GM18861 (cell line): ENCODE data around the gene XPNPEP1.
"Not testable (repeated sequence)": the region's sequence is repeated elsewhere in the genome, so short reads cannot be mapped to it uniquely, and the experiment has no call there.

Experiments
- ATAC-seq: cut with Tn5 transposase; IDR thresholded peaks from one replicate; pipeline ENCODE4 v1.9.1; 2021; ENCODE audit not compliant: unreplicated experiment

XPNPEP1 gene

DNA sequence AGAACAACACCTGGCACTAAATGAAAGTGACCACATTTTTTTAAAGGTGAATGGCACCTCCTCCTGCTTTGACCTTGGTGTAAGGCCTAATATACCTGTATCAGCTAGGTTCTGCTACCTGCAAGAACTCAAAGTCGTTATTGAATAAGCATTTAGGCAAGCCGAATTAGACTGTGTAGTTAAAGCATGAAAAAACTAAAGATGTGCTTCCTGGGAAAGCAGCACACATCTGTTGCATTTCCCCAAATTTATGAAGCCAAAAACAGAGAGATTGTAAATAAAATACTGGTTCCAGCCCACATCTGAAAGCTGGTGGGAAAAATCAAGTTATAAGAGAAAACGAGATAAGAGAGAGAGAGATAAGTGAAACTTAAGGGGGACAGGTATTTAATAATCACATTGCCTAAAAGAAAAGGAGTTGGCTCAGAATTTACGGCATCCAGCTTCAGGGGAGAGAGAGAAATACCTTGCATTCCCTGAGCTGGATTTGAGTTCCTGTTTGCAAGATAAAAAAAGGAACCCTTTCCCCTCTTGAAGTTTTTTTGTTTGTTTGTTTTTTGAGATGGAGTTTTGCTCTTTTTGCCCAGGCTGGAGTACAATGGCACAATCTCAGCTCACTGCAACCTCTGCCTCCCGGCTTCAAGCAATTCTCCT, 1.8 kb upstream of the XPNPEP1 start:
- ATAC-seq: no peak

DNA sequence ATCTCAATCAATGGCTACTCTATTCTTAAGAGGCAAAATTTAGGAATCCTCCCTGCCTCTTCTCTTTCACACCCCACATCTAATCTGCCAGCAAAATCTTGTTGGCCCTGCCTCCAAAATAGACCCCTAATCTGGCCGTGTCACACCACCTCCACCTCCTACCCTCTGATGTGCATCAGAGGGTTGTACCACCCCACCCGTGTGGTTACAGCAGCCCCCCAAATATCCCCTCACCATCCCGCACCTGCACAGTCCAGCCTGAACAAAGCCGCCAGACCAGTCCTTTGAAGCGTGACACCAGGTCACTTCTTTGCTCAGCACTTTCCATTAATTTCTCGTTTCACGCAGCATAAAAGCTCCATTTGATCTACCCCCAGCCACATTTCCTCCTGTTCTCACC, 776 bp upstream of the XPNPEP1 start:
- ATAC-seq: no peak

DNA sequence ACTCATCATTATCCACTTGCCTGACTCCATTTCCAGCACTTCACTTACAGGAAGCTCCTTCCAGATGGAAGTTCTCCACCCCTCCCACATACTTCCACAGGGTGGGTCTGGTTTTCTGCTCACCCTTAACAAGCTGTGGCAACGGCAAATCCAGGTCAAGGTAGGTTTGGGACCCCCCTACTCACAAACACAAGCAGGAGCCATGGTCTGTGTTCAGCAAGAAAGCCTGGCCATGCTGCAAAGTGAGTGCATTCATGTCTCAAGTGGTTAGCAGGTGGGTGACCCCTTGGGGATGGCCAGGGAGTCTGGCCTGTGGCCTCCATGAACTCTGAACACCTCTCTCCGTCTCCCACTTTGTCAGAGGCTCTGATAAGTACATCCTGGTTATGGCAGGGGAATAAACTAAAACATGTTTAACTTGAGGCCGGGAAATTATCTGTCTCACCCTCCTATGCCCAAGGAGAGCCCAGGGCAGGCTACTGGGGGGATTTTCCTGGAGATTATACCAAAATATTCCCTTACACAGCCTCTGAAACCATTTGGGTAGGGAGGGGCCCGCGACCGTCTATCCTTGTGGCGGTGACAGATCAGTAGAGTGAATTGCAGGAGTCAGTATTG, 844 bp downstream of the XPNPEP1 start:
- ATAC-seq: no peak

DNA sequence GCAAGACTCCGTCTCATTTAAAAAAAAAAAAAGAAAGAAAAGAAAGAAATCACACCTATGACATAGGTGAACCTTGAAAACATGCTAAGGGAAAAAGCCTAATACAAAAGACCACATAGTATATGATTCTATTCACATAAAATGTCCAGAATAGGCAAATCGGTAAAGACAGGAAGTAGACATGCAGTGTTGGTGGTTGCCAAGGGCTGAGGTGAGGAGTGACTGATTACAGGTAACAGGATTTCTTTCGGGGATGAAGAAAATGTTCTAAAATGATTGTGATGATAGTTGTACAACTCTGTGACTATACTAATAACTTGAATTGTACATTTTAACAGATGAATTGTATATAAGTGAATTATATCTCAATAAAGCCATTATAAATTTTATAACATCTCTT, 3.3 kb downstream of the XPNPEP1 start:
- no peak for ATAC-seq

DNA sequence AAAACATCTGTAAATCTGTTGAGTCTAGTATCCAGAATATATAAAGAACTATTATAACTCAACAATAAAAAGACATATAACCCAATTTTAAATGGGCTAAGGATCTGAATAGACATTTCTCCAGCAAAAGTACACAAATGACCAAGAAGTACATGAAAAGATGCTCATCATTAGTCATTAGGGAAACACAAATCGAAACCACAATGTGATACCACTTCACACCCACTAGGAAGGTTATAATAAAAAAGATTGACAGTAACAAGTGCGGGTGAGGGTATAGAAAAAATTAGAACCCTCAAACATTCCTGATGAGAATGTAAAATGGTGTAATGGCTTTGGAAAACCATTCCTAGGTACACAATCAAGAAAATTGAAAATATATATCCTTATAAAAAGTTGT, 4.1 kb downstream of the XPNPEP1 start:
- peak; percentile 25 for ATAC-seq

DNA sequence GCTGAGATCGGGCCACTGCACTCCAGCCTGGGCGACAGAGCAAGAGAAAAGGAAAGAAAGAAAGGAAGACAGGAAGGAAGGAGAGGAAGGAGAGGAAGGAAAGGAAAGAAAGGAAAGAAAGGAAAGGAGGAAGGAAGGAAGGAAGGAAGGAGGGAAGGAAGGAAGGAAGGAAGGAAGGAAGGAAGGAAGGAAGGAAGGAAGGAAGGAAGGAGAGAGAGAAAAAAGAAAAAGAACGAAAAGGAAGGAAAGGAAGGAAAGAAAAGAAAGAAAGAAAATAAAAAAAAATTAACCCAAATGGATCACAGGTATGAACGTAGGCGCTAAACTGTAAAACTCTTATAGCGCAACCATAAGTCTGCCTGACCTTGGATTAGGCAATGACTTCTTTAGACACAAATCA, 4.6 kb downstream of the XPNPEP1 start:
- not testable (repeated sequence) for ATAC-seq

DNA sequence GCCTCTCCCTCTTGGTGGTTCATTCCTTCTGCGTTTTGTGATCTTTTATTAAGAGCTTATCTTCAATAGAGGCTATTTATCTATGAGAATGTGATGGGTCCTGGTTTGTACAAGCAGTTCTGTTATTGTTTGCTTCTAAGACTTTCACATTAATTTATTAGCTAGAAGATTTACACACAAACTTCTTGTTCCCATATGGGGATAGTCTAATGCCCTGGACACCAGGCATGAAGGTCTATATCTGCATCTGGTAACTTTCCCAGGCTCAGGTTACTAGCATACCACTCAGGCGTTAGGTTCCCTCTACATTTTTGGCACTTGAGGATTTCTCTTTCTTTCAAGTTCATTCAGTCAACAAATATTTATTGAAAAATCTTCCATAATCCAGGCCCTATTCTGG, 7.7 kb downstream of the XPNPEP1 start:
- ATAC-seq: no peak

DNA sequence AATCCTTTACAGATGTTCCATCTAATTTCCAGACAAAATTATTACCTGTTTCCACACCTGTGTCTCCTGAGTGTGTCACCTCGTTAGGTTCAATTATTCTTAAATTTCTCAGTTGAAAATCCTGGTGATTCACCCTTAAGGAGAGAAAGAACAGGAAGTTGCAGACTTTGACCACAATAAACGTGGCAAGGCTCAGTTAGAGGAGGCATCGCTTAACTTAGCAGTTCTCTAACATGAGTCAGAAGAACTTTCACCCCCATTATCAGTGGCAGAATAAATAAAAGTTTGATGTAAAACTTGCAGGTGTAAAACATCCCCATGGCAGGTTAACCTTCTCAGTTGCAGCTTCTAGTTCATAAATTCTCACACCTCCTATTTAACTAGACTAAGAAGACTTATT, 8.3 kb downstream of the XPNPEP1 start:
- ATAC-seq: peak; percentile 27

DNA sequence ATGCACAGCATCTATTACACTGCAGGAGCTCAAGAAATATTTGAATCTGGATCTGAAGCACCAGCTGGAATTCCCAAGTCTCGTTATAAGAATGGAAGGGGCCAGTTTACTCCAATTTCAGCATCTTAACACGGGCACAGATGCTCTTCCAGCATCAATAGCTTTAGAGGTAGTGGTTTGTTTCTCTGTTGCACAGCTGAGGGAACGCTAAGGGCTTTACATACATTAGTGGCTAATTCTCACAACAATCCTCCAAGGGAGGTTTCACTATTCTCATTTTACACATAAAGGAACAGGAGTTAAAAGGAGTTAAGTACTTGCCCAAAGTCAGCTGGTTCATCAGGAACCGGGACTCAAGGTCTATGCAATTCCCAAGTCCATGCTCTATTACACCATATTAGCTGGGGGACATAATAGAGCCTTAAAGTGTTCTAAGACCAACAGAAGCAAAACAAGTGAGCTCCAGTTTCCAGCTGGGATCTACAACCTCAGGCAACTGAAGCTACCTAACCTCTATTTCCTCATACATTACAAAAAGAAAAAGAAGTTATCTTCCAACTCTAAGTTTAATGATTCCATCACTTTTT, 9.9 kb downstream of the XPNPEP1 start:
- ATAC-seq: no peak

DNA sequence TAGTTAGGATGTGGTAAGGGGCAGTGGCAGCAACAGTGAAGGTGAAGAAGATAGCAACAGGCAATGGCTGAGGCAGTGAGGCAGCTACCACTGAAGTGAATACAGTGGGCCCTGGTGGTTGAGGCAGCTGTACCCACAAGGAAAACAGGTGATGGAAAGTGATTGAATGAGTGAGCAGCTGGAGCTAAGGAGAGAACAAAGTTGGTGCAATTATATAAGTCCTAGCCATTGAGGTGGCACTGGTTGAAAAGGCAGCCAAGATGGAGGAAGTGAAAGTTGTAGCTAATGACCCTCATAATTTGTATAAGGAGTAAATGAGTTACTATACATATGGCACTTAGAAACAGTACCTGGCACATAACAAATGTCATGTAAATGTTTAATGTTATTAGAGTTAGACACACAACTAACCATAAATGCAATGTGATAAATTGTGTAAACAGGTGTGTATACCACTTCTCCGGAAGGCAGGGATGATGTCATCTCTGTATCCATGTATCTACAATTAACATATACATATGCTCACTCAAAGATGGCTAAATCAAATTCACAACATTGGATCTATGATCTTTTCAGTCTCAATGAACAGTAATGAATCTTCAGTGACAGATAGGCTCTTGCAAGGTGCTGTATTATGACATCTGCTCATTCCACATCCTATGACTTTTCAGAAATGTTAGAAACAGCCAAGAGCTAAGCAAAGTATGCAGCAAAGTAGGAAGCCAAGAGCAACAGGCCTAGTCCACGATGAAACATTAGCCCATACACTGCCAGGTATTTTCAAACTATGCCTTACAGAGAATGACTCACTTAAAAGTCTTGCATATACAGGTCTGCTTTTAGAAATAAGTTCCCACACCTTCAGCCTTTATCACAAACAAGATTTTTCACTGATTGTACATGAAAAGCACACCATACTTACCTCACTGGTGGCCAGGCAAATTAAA, 10.7 kb downstream of the XPNPEP1 start:
- peak; percentile 83 for ATAC-seq

DNA sequence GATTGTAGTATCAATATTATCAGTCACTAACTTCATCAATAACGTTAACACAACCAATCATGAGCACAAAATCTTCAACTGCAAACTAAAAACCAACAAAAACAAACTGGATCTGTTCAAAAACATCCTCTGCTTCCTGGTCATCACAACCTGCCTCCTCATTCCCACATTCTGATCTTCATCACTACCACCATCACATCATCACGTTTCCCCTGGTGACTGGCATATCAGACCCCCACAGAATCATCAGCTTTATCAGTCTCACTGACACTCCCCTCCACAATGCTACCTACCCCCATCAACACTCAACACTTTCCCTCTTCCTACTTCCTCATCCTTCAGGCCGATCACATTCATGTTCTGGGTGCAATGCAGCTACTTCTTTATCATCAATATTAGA, 11.4 kb downstream of the XPNPEP1 start:
- no peak for ATAC-seq

DNA sequence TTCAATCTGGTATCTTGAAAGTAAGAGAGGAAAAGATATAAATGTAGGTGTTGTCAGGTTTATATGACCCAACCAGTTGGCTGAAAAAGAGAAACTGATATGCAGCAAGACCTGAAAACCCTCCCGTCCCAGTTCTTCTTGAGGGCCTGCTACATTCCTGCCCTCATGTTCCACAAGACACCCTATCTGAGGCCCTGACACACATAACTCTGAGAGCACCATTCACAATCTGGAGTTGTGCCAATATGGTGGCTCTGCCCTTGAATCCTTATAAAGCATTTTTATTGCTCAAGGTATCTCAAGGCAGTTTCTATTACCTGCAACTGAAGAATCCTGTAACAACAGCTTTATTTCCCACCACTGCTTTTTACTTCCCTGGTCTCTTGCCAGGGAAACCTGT, 17.0 kb downstream of the XPNPEP1 start:
- ATAC-seq: no peak

DNA sequence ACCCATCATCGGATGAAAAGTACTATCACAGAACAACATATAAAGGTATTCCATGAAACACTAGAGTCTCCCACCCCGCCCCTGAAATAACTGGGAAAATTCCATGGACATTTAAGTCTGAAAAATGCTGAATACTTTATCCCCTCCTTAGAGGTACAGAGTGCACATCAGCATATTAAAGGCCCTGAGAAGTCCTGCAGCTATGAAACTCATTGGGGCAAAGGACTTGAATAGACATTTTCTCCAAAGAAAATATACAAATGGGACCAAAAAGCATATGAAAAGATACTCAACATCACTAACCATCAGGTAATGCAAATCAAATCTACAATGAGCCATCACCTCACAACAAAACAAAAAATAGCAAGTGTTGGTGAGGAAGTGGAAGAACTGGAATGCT, 18.9 kb downstream of the XPNPEP1 start:
- ATAC-seq: no peak

DNA sequence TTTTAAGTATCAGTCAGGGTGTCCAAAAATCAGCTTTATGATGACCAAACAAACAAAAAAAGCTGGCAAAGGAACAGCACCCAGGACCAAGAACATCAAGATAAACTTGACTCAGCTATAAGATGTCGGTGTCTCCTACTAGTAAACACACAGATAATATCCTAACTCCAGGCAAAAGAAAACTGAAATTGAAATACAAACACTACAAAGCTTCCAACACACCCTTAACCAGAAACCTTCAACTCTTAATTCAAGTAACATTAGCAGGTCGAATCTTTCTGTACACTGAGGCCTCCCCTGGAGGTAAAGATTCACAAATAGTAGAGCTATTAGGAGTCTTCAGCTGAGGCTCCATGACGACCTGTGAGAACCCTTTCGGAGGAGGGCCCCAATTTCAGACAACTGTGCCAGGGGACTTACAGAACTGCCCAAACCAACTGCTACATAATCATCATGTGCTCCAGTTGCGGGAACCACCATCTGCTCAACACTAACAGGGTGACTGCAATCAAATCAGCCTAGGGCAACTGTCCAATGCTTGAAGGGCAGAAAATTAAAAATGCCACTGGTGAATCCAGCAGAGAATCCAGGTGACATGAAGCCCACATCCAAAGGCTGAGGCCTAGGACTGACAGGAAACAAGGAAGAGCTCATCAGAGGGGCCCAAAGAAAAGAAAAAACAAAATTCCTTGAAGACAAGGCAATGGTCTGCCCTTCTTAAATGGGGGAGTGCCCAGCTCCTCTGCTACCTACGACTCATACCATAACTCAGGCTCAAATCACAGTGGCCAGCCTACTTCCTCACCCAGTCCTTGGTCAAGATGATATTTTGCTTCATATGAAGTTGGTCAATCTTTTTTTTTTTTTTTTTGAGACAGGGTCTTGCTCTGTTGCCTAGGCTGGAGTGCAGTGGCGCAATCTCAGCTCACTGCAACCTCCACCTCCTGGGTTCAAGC, 20.0 kb downstream of the XPNPEP1 start:
- ATAC-seq: peak; percentile 60

DNA sequence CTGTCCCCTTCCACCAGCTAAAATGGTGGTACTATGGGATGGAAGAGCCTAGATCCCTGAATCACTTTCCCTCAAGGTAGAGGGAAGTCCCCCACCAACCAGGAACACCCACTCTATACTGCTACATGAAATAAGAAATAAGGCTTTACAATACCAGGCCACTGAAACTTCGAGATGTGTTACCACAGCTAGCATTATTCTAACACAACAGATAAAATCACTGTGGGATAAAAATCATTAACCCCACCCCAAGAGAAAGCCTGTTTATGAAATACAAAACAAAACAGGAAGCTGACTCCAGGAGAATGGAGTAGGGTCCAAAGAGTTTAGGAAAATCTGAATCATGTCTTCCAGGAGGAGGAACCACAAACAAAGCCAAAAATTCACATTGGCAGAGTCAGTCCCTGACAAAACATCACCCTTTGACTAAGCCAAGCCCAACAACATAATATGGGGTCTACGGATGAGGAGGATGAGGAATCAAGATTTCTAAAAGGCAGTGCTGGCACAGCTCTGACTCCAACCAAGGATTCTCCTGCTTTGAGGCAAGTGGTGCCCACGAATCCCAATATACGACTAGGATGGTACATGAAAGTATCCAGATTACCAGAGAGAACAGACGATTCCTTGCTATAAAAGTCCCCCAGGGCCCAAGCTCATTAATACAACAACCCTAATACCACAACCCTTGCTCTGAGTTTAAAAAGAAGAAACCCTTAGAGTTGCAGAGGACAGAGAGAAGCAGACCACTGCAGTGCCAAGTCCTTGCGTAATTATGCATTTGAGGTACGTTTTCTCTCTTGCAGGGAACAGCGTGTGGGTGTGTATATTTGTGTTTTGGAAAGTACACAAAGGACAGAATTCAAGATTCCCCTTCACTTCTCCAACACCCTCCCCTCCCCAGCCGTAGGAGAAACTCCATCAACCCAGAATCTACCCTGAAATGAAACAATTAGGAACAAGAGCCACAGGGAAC, 23.7 kb downstream of the XPNPEP1 start:
- no peak for ATAC-seq

DNA sequence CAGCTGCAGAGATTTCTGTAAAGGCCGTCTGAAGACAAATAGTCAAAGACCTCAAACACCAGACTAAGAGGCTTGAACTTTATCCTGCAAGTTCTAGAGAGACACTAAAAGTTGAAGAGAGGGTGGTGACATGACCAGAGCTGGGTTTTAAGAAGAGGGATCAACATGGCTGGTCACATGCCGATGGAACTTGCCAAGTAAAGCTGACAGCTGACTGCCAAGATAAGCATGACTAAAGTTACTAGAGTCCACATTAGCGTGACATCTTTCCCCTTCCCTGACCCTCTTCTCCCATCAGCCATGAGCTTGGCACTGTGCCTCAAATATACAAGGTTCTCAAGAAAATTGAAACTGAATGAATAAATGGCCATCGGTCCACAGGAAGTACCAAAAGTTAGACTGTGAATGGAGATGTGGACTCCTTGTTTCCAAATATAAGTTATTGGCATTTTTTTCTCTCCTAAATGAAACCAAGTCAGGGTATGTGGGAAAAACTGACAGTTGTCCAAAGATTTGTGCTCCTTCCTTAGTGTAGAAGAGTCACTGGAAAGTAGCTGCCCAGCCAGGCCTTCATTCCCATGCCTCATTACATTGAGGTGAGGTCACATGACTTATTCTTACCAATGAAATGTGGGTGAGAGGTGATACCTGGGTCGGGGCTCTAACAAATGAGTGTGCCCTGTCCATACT, 24.5 kb downstream of the XPNPEP1 start:
- no peak for ATAC-seq

DNA sequence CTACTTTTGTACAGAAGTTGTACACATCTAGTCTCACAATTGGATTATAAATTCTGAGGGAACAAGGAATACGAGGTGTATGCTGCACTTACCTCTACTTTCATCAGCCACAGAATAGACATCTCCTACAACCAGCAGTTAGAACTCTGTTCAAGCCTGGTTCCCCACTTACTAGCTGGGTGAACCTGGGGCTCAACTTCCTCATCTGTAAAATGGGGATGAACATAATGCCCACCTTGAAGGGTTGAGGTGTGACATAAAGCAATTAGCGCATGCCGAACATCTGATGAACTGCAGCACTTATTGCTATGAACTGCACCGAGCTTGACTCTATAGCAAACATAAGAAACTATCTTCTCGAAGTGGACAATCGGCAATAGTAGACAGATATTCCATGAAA, 25.3 kb downstream of the XPNPEP1 start:
- ATAC-seq: no peak

DNA sequence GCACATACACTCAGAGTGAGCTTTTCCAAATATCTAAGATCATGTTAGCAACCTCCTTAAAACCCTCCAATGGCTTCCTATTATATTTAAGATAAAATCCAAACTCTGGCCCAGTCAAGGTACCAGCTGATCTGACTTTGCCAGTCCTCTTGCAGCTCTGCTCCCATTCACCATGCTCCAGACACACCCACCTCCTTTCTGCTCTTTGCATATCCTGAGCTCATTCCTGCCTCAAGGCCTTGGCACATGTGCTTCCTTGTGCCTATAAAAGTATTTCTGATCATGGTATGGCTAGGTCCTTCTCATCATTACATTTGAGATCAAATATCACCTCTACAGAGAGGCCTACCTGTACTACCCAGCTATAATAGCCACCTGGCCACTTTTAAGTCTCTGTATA, 27.5 kb downstream of the XPNPEP1 start:
- ATAC-seq: no peak
